GM10847 (cell line): ENCODE results near the gene SOAT2.

Experiments
- POLR2A ChIP-seq: IDR thresholded peaks from 2 replicates; pipeline ENCODE4 v1.6.1; 2011; ENCODE audit not compliant: insufficient read length; ENCODE audit errors: extremely low read depth

The SOAT2 gene

DNA sequence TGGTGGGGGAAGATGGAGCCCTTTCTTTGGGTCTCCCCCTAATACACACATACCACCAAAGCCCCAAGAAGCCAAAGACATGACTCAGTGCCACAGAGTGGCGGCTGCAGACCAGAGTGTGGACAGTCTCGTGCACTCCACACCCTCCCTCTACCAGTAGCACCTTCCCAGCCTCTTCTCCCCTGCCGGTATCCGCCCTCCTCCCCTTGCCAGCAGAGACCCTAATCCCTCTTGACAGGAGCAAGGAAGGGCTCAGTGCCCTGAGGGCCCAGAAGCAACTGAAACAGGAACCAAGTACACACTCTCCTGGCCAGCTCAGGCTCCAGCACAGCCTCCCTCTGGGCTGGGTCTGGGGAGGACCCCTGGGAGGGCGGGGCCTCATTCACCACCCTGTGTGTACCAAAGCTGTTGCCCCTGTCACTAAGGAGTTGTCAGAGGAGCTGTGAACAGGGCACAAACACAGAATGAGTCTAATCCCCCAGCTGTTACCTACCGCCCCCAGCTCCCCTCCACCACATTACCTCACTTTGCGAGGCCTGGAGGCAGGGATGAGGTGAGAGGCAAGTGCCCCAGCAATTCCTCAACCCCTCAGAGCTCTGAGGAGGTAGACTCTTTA is 32.3 kb upstream of the SOAT2 start:
- no peak for TF ChIP-seq POLR2A

DNA sequence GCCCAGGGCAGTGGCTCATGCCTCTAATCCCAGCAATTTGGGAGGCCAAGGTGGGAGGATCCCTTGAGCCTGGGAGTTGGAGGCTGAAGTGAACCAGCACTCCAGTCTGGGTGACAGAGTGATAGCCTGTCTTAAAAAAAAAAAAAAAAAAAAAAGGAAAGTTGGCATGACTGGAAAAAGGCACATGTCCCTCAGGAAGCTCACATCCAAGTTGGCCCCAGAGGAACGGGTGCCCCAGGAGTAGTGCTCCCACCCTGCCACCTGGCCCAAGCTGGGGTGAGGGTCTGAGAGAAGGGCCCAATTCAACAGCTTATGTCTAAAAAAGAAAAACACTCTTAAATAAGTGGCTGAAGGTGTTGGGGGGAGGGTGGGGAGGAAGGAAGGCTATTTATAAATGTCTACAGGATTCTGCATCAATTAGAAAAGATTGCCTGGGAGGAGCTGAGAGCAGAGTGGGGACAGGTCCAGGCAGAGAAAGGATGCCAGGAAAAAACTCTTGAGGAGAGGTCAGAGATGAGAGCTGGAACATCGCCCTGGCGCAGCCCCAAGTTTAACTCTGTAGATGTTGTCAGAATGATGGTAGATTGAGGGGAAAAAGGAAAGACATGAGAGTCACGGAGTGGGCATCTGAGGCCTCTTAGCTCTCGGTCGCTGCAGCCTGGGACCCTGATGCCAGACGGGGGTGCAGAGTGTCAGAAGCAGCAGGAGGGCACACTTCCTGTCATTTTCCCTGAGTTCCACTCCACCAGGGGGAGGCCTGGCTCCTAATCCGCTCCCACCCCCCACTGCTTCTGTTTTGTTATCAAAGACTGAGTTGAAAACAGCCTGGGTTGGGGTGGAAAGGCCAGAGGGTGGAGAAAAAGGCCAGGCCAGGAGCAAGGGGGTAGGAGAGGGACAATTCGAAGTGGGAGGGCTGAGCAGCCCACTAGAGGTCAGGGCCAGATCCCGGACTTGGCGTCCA is 31.4 kb upstream of the SOAT2 start:
- no peak for TF ChIP-seq POLR2A

- TF ChIP-seq POLR2A: no peak
Observed at GRCh38 chr12:53073881-53074280, 29.4 kb upstream of the SOAT2 start.

- no peak for TF ChIP-seq POLR2A
Observed at GRCh38 chr12:53074283-53074998, 28.8 kb upstream of the SOAT2 start.

DNA sequence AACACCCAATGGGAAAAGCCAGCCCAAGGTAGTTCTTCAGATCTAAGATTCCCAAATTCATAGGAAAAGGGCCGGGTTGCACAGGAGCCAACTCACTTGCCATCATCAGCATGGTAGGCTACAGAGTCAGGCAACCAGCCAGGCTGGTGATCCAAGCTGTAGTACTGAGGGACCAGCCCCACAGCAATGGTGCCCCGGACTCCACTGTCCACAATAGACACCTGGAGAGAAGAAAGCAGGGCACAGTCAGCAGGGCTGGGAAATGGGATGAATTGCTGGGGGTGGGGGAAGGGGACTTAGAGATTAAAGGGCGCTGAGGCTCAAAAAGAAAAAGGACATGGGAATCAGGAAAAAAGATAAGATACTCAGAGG is 28.3 kb upstream of the SOAT2 start:
- TF ChIP-seq POLR2A: no peak

DNA sequence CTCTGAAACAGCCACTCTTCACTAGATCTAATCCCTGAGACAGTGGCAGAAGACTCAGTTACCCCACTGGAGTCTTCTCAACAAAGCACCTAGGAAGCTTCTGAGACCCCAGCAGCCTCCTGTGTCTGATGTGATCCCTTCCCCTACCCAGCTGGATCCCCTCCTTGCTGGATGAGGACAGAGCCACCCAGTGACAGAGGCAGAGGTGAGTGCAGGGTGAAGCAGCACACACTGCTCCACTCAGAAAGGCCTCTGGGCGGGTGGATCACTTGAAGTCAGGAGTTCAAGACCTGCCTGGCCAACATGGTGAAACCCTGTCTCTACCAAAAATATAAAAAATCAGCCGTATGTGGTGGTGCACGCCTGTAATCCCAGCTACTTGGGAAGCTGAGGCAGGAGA is 26.8 kb upstream of the SOAT2 start:
- no peak for TF ChIP-seq POLR2A

DNA sequence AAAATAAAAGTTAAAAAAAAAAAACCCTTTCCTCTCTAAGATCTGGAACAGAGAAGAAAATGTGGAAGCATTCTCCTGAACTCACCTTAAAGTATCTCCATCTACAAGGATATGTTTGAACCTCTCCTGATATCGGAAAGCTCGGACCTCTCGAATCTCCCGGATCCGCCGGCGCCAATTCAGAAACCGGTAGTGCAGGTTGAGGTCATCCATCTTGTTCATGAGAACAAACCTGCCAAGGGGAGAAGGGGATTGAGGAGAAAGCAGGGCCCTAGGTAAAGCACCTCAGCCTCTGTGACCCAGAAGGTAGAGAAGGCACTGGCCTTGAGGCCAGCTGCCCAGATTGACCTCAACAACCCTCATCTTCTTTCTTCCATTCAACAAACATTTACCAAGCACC is 26.3 kb upstream of the SOAT2 start:
- no peak for TF ChIP-seq POLR2A

GRCh38 chr12:53078425-53079225 is 24.7 kb upstream of the SOAT2 start:
- no peak for TF ChIP-seq POLR2A

GRCh38 chr12:53079226-53080117 is 23.8 kb upstream of the SOAT2 start, which contains the start of gene SPRYD3:
Gene SPRYD3 (minus strand): TSS chr12:53079390. CDS start chr12:53079333, 57 bp downstream.
- TF ChIP-seq POLR2A: peak; percentile 96

DNA sequence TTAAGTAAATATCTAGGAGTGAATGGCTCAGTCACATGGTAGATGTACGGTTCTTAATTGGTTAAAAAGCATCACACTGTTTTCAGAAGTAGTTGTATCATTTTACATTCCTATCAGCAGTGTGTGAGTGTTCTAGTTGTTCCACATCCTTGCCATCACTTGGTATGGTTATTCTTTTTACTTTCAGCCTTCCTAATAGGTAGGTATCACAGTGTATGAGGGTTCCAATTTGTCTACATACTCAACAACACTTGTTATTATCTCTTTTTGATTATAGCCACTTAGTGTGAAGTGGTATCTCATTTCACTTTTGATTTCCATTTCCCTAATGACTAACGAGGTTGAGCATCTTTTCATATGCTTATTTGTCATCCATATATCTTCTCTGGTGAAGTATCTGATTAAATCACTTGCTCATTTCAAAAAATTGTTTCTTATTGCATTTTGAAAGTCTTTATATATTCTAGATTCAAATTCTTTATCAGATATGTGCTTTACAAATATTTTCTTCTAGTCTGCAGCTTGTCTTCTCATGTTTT is 20.6 kb upstream of the SOAT2 start:
- TF ChIP-seq POLR2A: no peak

GRCh38 chr12:53086361-53086760 is 16.9 kb upstream of the SOAT2 start:
- TF ChIP-seq POLR2A: no peak

GRCh38 chr12:53090105-53090504 is 13.2 kb upstream of the SOAT2 start:
- no peak for TF ChIP-seq POLR2A

DNA sequence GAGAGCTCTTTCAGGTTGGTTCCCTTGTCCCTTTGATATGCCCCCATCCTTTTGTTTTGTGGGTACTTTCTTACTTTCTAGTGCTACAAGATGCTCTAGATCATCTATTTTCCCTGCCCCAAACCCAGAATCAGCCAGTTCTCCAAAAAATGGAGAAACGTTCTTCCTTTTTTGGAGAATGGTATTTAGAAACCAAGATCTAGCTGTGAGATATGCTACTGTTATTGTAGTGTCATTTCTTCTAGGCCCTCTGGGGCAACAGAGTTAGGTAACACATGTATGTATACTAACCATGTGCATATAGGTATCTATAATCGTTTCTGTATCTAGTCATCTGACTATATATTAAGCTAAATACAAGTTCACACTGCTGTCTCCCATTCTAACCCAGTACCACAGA is 12.7 kb upstream of the SOAT2 start:
- TF ChIP-seq POLR2A: no peak

GRCh38 chr12:53091756-53092155 is 11.5 kb upstream of the SOAT2 start:
- no peak for TF ChIP-seq POLR2A
